Spleen (tissue), 7 donors: ENCODE results near the gene GLYR1.

ENCODE experiments used
- CTCF ChIP-seq, 11 experiments: fragments of 200-600 bp in 7 of 11; fragments of 450-650 bp in 4 of 11; sonication (generic) in 4 of 11; IDR thresholded peaks in 8 of 11; conservative IDR thresholded peaks in 3 of 11; 1 replicate in 7 of 11; 2 replicates in 4 of 11; pipeline versions ENCODE4 v1.4.0 to v1.8.0; 2016 to 2021; ENCODE audit warnings: antibody characterized with exemption in 11 of 11, inconsistent platforms in 4 of 11, mild to moderate bottlenecking in 1 of 11
- POLR2A ChIP-seq, 3 donors: fragments of 450-650 bp; IDR thresholded peaks; one replicate each; pipeline ENCODE4 v1.5.1; 2017; ENCODE audit warnings: antibody characterized with exemption in 3 of 3, mild to moderate bottlenecking in 1 of 3
- POLR2AphosphoS5 ChIP-seq, 3 donors: sonication (generic); formaldehyde crosslinking; IDR thresholded peaks; one replicate each; pipeline ENCODE4 v1.5.1; 2017; ENCODE audit warnings: antibody characterized with exemption in 3 of 3
- donor health status: DM: no; HTN: no; CAD: no; lungs with moderate emphysema.
- donor health status: DM: no; HTN: no; CAD: no.
- donor health status: DM: no; HTN: no; CAD: no.

GRCh38 chr16:4820652-4821051, 26.4 kb downstream of the GLYR1 start:
- TF ChIP-seq POLR2AphosphoS5 (IDR thresholded peaks at IDR 0.05) (no peak), CTCF (IDR thresholded peaks at IDR 0.05 in 8 of 11, conservative IDR thresholded peaks at IDR 0.05 in 3 of 11) (no peak), POLR2A (IDR thresholded peaks at IDR 0.05) (no peak)
